ENCODE measurements around the gene OGG1.

OGG1 gene

DNA sequence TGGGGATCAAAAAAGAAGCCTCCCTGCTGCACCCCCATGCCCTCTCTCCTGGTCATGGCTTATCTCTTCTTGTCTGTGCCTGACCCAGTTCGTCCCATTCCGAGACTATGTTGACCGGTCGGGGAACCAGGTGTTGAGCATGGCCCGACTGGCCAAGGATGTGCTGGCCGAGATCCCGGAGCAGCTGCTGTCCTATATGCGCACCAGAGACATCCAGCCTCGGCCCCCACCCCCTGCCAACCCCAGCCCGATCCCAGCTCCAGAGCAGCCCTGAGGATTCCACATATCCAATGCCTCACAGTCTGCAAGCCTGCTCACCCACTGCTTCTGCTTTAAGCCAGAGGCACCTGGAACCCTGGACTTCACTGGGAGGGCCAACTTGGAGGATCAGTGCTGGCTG lies 20.3 kb upstream of the OGG1 start:
- no peak for DNase-seq

- DNase-seq = peak; percentile 54 to 73
Observed at GRCh38 chr3:9730657-9731205, 19.0 kb upstream of the OGG1 start.

DNA sequence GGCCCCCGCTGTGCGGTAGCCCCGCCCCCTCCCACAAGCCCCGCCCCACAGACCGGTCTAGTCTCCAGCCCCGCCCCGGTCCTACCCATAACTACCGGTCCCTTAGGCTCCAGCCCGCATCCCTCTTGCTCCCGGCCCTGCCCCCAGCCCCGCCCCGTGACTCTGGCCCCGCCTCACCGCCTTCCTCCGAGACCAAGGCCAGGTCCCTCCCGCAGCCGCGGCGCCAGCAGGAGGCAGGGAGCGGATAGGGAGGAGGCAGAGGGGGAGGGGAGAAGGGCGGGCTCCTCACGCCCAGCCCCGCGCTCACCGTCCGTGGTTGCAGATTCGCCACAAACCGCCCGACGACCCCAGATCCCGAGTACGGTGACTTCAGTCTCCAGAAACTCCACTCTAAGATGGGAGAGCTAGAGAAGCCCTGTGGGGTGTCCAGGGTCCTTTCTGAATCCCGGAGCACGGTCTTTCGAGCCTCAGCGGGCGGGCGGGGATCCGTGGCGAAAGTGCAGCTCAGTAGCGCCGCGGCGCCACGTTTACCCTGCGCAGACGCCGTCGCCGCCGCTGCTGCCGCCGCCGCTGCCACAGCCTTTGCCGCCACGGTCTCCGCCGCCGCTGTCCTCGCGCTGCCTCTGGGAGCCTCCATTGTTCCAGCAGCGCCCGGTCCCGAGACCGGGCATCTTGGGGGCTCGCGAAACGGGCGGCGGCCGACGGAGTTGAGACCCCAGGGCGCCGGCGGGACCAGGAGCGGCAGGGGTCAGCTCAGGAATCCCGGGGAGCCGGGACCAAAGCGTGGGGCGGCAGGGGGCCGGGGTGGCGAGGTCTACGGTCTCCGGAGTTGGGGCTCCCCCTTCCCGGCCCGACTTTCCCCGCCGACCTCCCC lies 18.3 kb upstream of the OGG1 start, which contains the start of gene BRPF1:
TSS of gene BRPF1 (plus strand) at position 530 of the 874 bp plus-strand sequence. CDS start 2,406 bp downstream, outside the sequence.
- peak; percentile 99 for DNase-seq

GRCh38 chr3:9732080-9732739 lies 17.5 kb upstream of the OGG1 start:
- DNase-seq = peak; percentile 60 to 76

- no peak for DNase-seq
Observed at GRCh38 chr3:9732740-9733115, 17.0 kb upstream of the OGG1 start.

DNA sequence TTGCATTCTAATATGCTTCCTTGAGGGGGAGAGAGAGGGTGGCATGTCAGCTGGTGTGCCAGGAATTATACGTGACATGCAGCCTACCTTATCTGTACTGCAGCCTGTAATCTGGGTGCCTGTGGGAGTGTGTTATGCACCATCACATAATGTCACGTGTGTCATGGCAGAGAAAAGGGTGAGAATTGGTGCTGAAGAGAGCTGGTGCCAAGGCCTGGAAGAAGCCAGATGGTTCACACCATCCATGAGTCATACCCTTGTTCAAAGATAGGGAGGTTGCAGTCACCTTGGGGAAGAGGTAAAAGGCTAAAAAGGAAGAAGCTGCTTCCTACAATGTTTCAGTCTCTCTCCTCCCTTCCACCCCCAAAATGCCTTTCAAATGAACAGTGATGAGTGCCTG lies 12.9 kb upstream of the OGG1 start:
- DNase-seq = no peak

DNA sequence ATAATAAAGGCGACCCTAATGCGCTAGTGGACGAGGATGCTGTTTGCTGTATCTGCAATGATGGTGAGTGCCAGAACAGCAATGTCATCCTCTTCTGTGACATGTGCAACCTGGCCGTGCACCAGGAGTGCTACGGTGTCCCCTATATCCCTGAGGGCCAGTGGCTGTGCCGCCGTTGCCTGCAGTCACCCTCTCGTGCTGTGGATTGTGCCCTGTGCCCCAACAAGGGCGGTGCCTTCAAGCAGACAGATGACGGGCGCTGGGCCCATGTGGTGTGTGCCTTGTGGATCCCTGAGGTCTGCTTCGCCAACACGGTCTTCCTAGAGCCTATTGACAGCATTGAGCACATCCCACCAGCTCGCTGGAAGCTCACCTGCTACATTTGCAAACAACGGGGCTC lies 10.6 kb upstream of the OGG1 start:
- no peak for DNase-seq

- no peak for DNase-seq
Observed at GRCh38 chr3:9742560-9742959, 7.2 kb upstream of the OGG1 start.

- DNase-seq = no peak
Observed at GRCh38 chr3:9743548-9743947, 6.2 kb upstream of the OGG1 start.

GRCh38 chr3:9744162-9744561 lies 5.6 kb upstream of the OGG1 start:
- no peak for DNase-seq

DNA sequence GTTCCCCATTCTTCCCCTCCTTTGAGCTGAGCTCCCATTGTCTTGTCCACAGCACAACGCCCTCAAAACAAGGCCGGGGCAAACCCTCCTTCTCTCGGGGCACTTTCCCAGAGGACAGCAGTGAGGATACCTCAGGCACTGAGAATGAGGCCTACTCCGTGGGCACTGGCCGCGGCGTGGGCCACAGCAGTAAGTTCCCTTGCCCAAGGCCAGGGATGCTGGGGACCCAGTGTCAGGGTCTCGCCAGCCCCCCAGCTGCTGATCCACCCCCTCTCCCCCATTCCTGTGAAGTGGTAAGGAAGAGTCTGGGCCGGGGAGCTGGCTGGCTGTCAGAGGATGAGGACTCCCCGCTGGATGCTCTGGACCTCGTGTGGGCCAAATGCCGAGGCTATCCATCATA lies 4.2 kb upstream of the OGG1 start:
- DNase-seq = no peak

- DNase-seq = no peak
Observed at GRCh38 chr3:9746330-9746729, 3.4 kb upstream of the OGG1 start.

DNA sequence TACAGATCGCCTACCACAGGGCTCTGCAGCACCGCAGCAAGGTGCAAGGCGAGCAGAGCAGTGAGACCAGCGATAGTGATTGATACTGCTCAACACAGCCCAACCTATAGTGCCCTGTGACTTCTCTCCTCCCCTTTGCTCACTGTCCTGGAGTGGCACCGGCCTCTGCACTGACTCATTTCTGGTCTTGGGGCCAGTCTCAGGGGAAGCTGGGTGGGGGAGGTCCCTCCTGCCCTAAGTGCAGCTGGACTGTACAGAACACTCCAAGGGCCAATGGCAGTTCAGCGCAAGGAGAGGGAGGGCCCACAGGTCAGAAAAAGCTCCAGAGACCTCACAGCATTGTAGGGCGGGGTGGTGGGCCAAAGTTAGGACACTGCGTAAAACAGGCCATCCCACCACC lies 2.5 kb upstream of the OGG1 start:
- peak in 1 of 2 donors; percentile 42 for DNase-seq

DNA sequence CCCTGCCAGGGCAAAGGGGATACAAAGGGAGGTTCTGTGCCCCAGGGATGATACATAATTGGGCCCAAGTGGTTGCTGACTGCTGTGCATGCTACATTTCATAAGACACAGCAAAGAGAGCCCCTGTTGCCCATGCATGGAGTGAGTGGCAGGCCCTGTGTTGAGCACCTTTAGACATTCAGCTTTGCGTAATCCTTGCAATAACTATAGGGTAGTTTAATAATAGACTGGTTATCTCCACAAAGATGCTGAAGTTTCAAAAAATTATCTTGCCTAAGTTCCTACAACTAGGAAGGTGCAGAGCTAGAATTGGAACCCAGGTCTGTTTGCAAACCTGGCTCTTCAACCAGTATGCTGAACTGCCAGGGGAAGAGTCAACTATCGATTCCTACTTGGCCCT lies 1.7 kb upstream of the OGG1 start:
- no peak for DNase-seq

DNA sequence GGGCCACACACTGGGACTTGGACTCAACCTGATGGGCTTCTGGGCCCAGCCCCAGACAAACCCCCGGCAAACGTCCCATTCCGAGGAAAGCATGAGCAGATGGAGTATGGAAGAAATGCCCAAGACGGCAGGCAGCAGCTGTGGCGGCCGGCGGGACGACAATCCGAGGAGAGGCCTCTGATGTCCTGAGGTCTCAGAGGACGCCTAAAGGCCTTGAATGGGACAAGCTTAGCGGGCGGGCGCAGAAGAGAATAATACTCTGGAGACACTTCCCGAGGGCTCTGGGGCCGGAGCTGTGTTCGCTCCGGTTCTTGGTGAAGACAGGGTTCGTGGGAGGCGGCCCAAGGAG lies 482 bp upstream of the OGG1 start:
- no peak for DNase-seq

DNA sequence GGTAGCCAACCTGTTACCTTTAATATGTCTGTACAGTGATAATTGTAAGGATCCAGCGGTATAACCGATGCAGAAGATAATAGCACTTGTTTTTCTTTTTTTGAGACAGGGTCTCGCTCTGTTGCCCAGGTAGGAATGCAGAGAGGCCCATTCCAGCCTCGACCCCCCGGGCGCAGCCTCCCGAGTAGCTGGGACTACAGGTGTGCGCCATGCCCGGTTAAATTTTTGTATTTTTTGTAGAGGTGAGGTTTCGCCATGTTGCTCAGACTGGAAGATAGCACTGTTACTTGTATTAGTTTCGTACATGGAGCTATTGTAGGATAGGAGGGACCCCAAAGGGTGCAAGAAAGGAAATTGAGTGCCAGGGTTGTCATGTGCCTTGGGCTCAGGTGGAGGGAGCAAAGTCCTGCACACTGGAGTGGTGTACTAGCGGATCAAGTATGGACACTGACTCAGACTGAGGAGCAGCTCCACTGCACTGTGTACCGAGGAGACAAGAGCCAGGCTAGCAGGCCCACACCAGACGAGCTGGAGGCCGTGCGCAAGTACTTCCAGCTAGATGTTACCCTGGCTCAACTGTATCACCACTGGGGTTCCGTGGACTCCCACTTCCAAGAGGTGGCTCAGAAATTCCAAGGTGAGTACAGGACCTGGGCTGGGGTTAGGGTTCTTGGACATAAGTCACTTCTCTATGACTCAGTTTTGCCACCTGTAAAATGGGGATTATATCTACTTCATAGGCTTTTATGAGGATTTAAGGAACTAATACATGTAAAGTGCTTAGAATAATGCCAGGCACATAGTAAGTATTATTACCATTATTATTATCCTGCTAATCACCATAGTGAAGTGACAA lies 1.0 kb downstream of the OGG1 start:
- DNase-seq = no peak

DNA sequence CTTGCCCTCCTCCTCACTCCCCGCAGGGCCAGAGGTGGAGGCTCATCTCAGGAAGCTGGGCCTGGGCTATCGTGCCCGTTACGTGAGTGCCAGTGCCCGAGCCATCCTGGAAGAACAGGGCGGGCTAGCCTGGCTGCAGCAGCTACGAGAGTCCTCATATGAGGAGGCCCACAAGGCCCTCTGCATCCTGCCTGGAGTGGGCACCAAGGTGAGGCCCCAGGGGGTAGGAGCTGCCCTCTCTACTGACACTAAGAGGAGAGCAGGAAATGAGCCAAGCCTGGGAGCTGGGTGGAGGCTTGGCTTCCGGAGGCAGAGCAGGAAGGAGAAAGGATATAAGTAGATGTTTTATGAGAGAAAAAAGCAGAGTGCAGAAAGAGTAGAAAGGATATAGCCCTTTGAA lies 4.9 kb downstream of the OGG1 start:
- DNase-seq = no peak

- DNase-seq = no peak
Observed at GRCh38 chr3:9757427-9757826, 7.7 kb downstream of the OGG1 start.

DNA sequence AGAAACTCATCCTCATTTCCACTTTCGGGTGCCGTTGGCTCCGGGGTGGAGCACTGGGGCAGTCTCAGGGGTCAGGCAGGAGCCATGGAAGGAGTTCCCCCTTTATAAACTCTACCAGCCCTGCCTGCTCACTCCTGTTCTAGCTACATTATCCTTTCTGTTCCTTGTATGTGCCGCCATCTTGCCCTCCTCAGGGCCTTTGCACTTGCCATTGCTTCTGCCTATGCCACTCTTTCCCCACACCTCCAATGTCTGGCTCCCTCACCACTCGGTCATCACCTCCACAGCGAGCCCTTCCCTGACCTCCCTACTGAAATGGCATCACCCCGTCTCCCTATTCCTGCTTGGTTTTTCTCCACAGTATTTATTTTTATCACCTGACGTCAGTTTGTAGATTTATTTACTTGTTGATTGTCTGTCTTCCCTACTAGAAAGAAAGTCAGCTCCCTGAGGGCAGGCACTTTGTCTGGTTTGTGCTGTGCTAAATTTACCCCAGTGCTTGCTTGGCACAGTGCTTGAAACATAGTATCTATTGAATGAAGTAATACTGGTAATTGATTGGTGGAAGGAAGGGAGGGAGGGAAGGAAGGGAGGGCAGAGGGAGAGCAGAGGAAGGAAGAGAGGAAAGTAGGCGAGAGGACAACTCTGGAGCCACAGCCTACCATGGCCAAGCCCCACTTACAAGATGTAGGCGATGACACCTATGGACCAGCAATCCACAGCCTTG lies 11.2 kb downstream of the OGG1 start:
- DNase-seq = no peak

GRCh38 chr3:9761919-9762318 lies 12.2 kb downstream of the OGG1 start:
- no peak for DNase-seq

DNA sequence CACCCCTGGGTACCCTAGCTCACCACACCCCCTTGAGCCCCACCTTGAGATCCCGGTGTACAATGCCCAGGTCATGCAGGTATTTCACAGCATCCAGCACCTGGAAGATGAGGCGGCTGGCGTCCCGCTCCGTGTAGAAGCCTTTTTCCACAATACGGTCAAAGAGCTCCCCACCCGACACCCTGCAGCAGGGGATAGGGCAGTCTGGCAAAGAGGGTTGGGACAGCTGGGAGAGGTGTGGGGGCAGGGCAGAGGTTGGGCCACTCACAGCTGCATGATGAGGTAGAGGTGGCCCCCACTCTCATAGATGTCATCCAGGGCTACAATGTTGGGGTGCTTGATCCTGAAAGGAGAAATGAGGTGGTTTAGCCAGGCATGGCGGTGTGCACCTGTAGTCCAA lies 13.1 kb downstream of the OGG1 start:
- DNase-seq = no peak

DNA sequence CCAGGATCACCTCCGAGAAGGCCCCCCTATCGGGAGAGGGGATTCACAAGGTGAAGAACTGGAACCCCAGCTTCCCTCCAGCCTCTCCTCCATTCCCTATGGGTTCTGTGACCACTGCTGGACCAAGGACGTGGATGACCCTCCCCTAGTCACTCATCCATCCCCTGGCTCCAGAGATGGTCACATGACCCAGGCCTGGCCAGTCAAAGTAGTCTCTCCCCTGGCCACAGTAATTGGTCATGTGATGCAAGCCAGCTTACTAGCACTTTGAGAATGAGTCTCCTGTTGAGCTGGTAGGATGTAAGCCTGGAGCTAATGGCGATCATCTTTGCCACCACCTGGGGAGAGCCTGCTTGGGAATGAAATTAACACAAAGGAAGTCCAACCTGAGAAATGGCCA lies 16.1 kb downstream of the OGG1 start:
- no peak for DNase-seq

- DNase-seq = peak; percentile 34 to 54
Observed at GRCh38 chr3:9767418-9767817, 17.7 kb downstream of the OGG1 start.
